HEK293 (cell line): ENCODE measurements around the gene WNT6.
A peak's percentile ranks its signal among the peaks of the same experiment; 100 is the strongest.

Experiments
- BCL6B ChIP-seq: fragments of 450-650 bp; formaldehyde crosslinking; IDR thresholded peaks from 2 replicates; pipeline ENCODE4 v1.5.1; 2017; ENCODE audit warnings: missing biosample characterization, missing genetic modification characterization
- CTCF ChIP-seq: fragments of 450-650 bp; formaldehyde crosslinking; IDR thresholded peaks from 2 replicates; pipeline ENCODE4 v1.5.1; 2016; ENCODE audit warnings: missing biosample characterization, missing genetic modification characterization
- EGR2 ChIP-seq: fragments of 450-650 bp; formaldehyde crosslinking; IDR thresholded peaks from 2 replicates; pipeline ENCODE4 v1.5.1; 2016; ENCODE audit warnings: low read depth, missing biosample characterization, missing genetic modification characterization
- ELK4 ChIP-seq: IDR thresholded peaks from 2 replicates; pipeline ENCODE4 v1.6.1; 2011; ENCODE audit warnings: mild to moderate bottlenecking, low read depth, low read length, borderline replicate concordance
- GLI2 ChIP-seq: fragments of 450-650 bp; formaldehyde crosslinking; IDR thresholded peaks from 2 replicates; pipeline ENCODE4; 2017; ENCODE audit warnings: missing biosample characterization, missing genetic modification characterization, low read depth, borderline replicate concordance
- KLF8 ChIP-seq: fragments of 450-650 bp; formaldehyde crosslinking; IDR thresholded peaks from 2 replicates; pipeline ENCODE4 v1.5.1; 2016; ENCODE audit warnings: missing biosample characterization, missing genetic modification characterization
- OSR2 ChIP-seq: fragments of 450-650 bp; formaldehyde crosslinking; IDR thresholded peaks from 2 replicates; pipeline ENCODE4 v1.5.1; 2016; ENCODE audit warnings: missing biosample characterization, missing genetic modification characterization
- RBAK ChIP-seq: fragments of 450-650 bp; formaldehyde crosslinking; IDR thresholded peaks from 2 replicates; pipeline ENCODE4 v1.5.1; 2016; ENCODE audit warnings: missing biosample characterization, missing genetic modification characterization
- SP7 ChIP-seq: fragments of 450-650 bp; formaldehyde crosslinking; IDR thresholded peaks from 2 replicates; pipeline ENCODE4 v1.5.1; 2016; ENCODE audit warnings: missing biosample characterization, missing genetic modification characterization
- ZBTB10 ChIP-seq: fragments of 450-650 bp; formaldehyde crosslinking; IDR thresholded peaks from 2 replicates; pipeline ENCODE4 v1.5.1; 2016; ENCODE audit warnings: missing biosample characterization, missing genetic modification characterization
- ZBTB6 ChIP-seq: fragments of 450-650 bp; formaldehyde crosslinking; IDR thresholded peaks from 2 replicates; pipeline ENCODE4 v1.5.1; 2017; ENCODE audit warnings: missing biosample characterization, missing genetic modification characterization
- ZFP37 ChIP-seq: fragments of 450-650 bp; formaldehyde crosslinking; IDR thresholded peaks from 2 replicates; pipeline ENCODE4 v1.5.1; 2016; ENCODE audit warnings: missing biosample characterization, missing genetic modification characterization
- ZNF140 ChIP-seq: fragments of 450-650 bp; formaldehyde crosslinking; IDR thresholded peaks from 2 replicates; pipeline ENCODE4 v1.5.1; 2016; ENCODE audit warnings: missing biosample characterization, missing genetic modification characterization
- ZNF18 ChIP-seq: fragments of 450-650 bp; formaldehyde crosslinking; IDR thresholded peaks from 2 replicates; pipeline ENCODE4 v1.5.1; 2016; ENCODE audit warnings: missing biosample characterization, missing genetic modification characterization
- ZNF433 ChIP-seq: fragments of 450-650 bp; formaldehyde crosslinking; IDR thresholded peaks from 2 replicates; pipeline ENCODE4 v1.5.1; 2016; ENCODE audit warnings: missing biosample characterization, missing genetic modification characterization, low read depth
- ZNF449 ChIP-seq: fragments of 450-650 bp; formaldehyde crosslinking; IDR thresholded peaks from 2 replicates; pipeline ENCODE4 v1.5.1; 2017; ENCODE audit warnings: missing biosample characterization, mild to moderate bottlenecking, missing genetic modification characterization, moderate library complexity
- ZNF514 ChIP-seq: fragments of 450-650 bp; formaldehyde crosslinking; IDR thresholded peaks from 2 replicates; pipeline ENCODE4 v1.5.1; 2016; ENCODE audit warnings: missing biosample characterization, missing genetic modification characterization
- ZNF561 ChIP-seq: fragments of 450-650 bp; IDR thresholded peaks from 2 replicates; pipeline ENCODE4 v1.5.1; 2018; ENCODE audit warnings: missing biosample characterization, missing genetic modification characterization, borderline replicate concordance
- ZNF580 ChIP-seq: fragments of 450-650 bp; formaldehyde crosslinking; IDR thresholded peaks from 2 replicates; pipeline ENCODE4 v1.5.1; 2016; ENCODE audit warnings: missing biosample characterization, missing genetic modification characterization
- ZNF639 ChIP-seq: fragments of 450-650 bp; formaldehyde crosslinking; IDR thresholded peaks from 2 replicates; pipeline ENCODE4 v1.5.1; 2016; ENCODE audit warnings: missing biosample characterization, missing genetic modification characterization
- ZXDB ChIP-seq: fragments of 450-650 bp; formaldehyde crosslinking; IDR thresholded peaks from 2 replicates; pipeline ENCODE4 v1.5.1; 2016; ENCODE audit warnings: missing biosample characterization, missing genetic modification characterization

The WNT6 gene

GRCh38 chr2:218908721-218909619 lies 49.4 kb downstream of the WNT6 start (continued):
- TF ChIP-seq ZNF140 (tag by site-specific recombination): peak; percentile 27; the same call in 1 of the 2 replicates
- TF ChIP-seq EGR2 (tag by site-specific recombination): peak; percentile 67
- no peak for TF ChIP-seq GLI2 (tag by site-specific recombination)
- TF ChIP-seq RBAK: no peak
- TF ChIP-seq ZFP37: no peak
- TF ChIP-seq ZNF18 (tag by site-specific recombination): no peak; the same call in 1 of the 2 replicates
- peak; percentile 77 for TF ChIP-seq SP7 (tag by site-specific recombination)
- peak; percentile 73; the same call in 1 of the 2 replicates for TF ChIP-seq ZNF561 (tag by site-specific recombination)
- peak; percentile 29; the same call in 1 of the 2 replicates for TF ChIP-seq ZBTB6 (tag by site-specific recombination)
- TF ChIP-seq OSR2 (tag by site-specific recombination): no peak
- TF ChIP-seq ZNF433: no peak
- TF ChIP-seq ZNF580: peak; percentile 36; the same call in 1 of the 2 replicates
- peak; percentile 96 for TF ChIP-seq ELK4
- TF ChIP-seq KLF8 (tag by site-specific recombination): peak; percentile 88
- TF ChIP-seq ZNF449 (tag by site-specific recombination): no peak
- no peak; the same call in 1 of the 2 replicates for TF ChIP-seq CTCF
- peak; percentile 88 for TF ChIP-seq ZXDB (tag by site-specific recombination)
- TF ChIP-seq ZBTB10 (tag by site-specific recombination): peak; percentile 63
- TF ChIP-seq ZNF514 (tag by site-specific recombination): no peak
- TF ChIP-seq BCL6B (tag by site-specific recombination): no peak
- TF ChIP-seq ZNF639 (tag by site-specific recombination): no peak
